GM18907 (cell line): ENCODE data around the gene DGKG.
A peak's percentile ranks its signal among the peaks of the same experiment; 100 is the strongest.

Experiments used
- ATAC-seq: cut with Tn5 transposase; IDR thresholded peaks from one replicate; pipeline ENCODE4 v1.9.1; 2021; ENCODE audit warnings: mild to moderate bottlenecking, moderate library complexity; ENCODE audit not compliant: unreplicated experiment

The DGKG gene

DNA sequence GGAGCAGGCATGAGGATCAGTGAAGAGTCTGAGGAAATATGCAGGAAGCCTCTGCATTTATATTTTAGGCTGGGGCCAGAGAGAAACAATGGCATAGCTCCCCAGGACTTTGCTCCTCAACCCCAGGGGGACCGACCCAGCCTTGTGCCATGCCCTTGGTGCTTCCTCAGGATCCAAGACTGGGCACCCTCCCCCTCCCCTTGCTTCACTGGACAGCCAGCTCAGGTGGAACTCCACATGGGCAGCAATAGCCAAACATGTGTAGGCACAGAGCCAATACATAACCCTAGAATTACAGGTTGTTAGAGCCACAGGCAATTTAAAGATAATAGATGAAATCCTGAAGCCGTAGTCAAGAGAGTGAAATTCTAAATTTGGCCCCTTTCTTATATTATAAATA is 180.1 kb downstream of the DGKG start:
- no peak for ATAC-seq

DNA sequence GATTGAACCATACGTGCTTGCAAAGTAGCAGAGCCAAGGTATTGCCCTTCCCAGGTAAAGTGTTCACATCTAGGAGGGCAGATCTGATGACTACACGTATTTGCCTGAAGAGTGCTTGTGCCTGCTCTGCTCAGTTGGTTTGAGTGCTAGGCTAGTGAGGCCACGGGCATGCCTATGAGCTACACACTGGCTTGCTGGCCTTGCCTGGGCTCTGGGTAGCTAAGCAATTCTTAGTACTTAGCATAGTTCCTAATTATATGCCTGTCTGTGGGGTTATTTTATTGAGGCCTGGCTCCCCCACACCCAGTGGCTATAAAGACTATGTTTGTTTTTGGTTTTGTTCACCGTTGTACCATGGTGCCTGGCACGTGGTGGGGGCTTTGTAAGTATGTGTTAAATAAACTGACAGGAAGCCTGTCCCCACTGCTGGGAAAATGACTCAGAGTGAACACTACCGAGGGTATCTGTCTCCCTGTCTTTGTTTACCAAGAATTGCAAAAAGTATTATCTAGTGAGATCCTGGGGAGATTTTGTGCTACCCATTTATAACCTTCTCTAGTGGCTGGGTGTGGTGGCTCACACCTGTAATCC is 181.0 kb downstream of the DGKG start:
- no peak for ATAC-seq

DNA sequence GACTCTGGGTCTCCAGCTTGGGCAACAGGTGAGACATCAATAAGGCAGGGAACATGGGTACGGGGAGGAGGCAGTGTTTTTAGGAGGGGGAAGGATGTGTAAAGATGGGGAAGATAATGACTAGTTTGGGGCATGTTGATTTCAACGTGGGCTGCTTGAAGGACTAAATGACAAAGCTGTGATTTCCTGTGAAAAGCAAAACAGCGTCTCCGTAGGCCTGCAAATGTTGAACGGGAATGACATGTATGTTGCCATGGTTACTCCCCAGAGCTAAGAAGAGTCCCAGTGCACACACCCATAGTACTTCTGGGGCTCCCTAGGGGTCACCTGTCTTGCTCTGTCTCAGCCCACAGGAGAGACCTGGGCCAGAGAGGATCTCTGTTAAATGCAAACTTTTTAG is 181.9 kb downstream of the DGKG start:
- ATAC-seq = no peak

DNA sequence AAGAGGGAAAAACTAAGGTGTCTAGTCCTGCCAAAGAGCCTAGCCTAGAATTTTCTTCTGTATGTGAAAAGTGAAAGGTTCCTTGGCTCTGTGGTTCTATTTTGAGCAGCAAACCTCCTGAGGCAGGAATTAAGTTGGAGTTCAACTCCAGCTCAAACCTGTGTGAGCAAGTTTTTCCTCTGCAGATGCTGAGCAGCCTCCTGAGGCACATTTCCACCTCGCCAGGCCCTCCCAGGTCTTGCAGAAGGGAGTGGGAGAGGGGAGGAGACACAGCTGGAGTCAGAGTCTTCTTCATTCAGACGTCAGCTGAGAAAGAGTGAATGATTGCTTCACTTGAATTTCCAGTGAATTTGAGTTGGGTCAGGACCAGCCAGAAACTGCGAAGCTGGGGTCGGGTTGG is 183.6 kb downstream of the DGKG start:
- no peak for ATAC-seq

DNA sequence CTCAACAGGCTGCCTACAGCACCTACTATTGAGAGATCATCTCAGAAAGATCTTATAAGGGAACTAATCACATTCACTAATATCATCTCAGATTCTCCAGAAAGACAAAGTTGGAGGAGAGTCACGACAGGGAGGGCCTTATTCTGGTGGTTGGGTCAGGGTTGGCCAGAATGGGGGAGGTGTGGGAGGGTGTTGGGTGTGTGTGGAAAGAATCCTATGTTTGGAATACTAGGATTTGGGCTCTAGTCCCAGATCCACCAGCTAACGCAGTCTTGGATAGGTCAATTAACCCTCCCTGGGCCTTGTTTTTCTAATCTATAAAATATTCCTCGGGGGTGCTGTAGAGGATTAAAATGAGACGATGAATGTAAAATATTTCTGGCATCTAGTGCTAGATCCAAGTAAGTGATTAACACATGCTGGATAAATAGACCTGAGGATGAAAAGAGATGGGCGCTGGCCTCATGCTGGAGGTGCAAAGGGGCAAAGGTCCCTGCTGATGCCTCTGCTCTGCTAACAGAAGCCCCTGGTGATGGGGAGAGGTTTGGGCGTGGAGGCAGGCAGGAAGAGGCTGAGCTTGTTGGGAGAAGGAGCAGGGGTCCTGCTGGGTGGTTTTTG is 185.6 kb downstream of the DGKG start:
- ATAC-seq = no peak

DNA sequence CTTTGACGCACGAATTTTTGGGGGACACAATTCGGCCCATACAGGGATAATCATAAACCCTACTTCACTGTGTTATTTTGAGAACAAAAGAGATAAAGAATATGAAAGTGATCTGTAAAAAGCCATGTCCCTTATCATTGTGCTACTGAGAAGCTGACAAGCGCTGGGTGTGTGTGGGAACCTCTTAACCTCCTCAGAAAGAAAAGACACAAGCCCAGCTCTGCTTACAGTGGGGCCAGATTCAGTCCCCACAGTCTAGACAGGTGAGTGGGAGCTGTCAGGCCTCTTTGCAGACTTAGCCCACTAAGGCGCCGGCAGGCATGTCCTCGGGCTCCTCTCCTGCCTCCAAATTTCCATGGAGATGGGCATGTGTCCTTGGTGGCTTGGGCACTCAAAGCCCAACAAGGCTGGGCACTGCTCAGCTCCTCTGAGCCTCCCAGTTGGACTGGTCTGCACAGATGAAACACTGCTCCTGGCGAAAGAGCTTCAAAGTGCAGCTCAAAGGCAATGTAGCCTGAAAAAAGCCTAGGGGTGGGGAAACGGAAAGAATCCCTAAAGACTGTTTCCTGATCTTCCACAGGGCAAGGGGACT is 188.7 kb downstream of the DGKG start:
- no peak for ATAC-seq

DNA sequence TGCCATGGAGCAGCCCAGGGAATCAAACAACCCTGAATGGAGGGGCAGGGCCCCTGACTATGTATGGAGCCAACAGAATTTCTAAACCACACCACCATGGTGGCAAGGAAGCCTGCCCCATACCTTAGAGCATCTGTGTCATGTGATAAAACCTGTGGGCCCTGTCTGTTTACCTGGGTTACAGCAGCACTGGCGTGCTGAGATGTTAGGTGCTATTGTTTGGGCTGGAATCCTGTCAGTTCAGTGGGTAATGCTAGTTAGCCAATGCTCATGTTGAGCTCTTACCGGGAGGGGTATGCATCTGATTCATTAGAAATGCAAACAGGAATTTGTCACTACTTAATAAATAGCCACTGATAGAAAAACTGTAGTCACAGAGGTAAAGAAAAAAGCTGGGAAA is 189.7 kb downstream of the DGKG start:
- ATAC-seq = no peak

DNA sequence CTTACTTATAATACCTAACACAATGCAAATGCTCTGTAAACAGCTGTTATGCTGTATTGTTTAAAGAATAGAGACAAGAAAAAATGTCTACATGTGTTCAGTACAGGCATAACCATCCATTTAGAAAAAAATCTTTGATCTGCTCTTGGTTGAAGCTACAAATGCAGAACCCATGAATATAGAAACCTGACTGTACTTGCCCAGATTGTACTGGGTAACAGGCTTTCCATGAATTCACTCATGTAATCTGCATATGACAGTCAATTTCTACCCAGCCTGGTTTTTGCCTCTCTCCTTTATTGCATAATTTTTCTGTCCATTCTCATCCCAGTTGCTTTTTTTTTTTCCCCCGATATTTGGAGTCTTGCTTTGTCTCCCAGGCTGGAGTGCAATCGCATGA is 190.5 kb downstream of the DGKG start:
- ATAC-seq = no peak

DNA sequence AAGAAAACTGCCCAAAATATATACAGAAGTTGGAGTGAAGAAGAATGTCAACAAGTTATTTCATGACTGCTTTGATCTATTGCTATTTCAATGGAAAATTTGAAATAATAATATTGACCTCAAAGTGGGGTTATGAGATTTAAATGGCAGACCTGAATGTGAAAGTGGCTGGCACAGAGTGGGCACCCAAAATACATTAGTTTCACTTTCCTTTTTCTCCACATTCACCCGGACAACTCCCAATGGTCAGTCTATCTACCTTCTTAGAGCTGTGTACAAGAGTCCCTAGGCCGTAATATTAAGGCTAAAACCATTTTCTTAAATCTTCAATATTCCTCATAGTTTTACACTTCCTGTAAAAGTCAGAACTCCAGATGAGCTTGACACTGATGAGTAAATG is 191.5 kb downstream of the DGKG start:
- no peak for ATAC-seq

DNA sequence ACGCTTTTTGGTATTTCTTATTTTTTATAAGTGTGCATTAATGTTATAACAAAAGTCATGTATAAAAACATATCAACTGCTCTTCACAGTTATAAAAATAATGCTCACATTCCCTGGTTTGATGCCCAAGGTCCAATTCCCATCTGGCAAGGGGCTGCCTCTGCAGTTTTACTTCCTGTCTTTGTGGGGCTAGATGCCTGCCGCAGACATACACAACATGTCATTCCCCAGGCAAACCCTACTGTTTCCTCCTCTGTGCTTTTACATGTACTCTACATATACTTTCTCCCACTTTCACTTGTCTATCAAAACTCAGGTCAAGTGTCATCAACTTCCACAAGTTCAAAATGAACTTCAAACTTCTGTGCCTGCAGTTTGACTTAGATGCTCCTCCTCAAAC is 192.7 kb downstream of the DGKG start:
- no peak for ATAC-seq

DNA sequence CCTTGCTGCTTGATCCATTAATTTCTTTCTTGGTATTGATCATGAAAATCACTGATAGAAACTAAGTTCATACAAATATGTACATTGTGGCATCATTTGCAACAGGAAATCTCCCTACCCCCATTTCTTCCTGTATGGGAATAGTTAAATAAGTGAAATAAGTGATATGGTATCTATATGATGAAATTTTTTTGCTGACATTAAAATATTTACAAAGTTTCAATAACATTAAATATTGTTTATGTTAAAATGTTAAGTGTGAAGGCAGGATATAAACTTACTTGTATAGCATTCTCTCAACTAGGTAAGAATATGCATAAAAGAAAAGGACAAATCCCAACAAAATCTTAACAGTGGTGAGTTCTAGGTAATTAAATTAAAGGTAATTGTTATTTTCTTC is 193.1 kb downstream of the DGKG start:
- no peak for ATAC-seq

DNA sequence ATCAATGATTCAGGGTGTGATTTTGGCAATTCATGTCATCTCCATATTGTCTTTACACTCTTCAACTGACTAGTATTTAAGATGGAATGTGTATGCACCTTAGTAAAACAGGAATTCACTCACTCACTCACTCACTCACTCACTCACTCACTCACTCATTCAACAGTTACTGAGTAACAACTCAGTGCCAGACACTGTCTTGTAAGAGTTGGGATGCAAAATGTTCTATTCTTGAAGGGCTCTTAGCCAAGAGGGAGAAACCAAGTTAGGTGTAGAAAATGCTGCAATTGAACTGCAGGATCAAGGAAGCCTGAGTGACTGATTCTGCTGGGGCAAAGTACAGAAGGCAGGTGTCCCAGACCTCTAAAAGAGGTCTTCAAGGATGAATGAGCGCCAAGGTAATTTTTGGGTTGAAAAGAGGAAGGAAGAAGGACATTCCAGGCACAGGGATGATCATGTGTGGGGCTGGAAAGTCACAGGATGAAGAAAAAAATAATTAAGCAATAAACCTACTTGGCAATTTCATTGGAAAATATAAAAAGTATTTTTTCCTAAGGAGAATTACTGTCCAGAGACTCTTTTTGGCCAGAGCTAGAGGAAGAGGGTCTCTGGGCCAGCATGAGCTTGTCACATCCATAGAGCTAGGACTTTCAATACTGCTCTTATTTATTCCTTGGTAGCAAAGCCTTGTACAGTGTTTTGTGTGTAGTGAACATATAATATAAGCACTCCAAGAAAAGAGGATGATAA is 194.2 kb downstream of the DGKG start:
- no peak for ATAC-seq

DNA sequence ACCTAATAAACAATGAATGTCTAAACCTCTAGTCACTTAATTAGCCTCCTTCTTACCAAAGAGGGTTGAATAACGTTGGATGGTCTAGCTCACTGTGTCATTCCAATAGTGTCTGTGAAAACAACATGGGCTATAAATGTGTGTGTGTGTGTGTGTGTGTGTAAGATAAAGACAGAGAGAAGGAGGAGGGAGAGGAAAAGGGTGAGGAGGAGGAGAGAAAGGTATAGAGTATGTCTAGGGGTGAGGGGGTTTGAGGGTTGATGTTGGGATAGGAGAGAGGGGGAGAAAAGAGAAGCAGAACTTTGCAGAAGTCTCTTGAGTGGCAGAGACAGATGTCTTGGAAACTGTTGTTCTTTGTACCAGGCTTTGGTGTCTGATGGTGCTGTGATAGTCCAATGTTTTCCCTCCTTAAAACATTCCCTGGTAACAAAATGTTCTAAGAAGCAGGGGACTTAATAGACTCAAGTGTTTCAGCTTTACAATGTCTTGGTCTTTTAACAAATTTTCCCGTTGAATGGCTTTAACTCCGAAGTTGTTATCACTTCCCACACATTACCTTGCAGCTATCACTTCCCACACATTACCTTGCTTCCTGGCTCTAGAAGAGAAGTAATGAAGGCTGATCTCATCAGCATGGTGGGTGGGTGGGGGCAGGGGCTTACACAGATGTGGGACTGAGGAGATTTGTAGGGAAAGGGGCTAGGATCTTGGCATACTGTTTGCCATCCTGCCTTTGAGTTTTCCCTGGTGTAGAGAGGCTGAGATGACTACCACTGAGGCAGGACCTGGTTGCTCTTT is 195.3 kb downstream of the DGKG start:
- ATAC-seq = no peak

DNA sequence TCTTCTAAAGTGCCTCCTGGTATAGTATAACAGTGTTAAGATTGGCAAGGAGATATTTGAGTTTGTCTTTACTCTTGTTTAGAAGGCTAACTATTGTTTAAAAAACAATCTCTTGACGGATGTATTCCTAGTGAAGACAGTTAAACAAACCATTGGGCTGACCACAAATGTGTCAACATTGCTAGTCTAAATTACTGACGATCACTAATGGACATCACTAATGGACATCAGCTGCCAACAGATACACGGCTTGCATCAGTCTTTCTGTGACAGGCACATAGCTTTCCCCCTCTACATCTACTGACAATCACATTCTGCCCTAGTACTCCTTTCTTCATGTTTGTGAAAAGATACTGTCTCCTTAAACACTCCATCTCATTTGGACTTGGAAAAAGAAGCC is 196.0 kb downstream of the DGKG start:
- ATAC-seq = no peak

DNA sequence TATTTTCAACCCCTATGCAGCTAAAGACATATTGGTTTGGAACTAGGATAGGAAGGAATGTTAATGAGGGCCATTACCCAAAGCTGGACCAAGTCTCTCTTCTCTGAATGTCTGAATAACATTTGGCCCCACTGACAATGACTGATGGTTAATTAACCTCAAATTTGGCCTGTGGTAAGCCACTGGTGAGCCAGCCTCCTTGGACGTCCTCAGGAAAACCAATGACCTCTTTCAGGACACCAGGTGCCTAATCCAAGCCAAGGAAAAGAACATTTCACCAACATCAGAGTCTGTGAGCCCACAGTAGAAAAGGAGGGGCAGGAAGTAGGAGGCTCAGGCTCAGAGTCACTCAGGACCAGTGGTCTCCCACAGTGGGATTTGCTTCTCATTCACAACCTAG is 196.7 kb downstream of the DGKG start:
- ATAC-seq = no peak

DNA sequence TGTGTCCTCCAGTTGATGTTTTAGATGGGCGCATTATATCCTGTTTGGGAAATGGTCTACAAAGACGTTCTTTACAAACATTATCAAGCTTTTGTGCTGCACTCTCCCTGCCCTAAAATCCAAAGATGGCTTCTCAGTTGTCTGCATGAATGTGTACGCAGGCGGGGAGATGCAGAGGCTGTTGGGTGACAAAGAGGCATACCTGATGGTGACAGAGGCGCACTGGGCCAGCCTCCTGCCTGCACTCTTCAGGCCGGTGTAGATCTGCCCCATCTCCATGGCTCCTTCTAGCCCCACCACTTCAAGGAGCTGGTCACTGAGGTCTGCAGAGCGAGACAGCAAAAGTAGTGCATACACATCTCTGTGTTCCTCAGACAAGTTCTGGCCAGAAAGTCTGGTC is 197.3 kb downstream of the DGKG start:
- ATAC-seq = no peak

DNA sequence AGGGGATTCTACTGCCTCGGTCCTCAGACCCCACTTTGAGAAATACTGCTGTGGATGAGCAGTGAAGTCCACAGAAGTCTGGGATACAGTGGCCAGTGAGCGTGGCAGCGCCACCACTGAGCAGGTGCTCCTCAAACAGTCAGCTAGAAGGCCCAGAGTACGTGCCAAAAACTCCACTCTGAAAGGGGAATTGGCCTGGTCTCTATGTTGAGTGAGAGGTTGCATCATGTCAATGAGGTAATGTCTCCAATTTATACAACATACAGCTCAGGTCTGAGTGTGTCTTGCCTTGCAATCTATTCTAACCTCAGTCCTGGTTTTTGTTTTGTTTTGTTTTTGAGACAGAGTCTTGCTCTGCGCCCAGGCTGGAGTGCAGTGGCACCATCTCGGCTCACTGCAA is 199.8 kb downstream of the DGKG start:
- no peak for ATAC-seq

DNA sequence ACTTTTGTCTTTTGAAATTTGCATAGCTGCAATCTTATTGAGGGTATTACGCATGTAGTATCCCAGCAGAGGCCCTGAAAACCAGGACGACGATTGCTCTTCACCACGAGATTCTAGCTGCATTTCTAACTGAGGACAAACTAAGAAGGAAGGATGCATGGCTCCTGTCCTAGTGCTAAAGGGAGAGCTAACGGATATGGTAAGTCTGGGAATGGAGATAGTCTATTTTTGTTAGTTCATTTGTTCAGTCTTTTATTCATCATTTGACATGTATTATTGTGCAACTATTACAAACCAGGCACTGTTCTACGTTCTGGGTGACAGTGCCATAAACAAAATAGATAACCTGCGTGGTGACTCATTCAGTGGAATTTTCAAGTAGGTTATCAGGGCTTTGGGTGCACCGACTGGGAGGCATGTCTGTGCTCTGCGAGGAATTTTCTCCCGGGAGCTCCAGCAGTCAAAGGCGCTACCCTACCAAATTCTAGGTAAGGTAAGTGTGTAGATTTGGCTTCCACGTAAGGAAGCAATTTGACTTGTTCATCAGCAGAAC is 201.3 kb downstream of the DGKG start:
- ATAC-seq = no peak

DNA sequence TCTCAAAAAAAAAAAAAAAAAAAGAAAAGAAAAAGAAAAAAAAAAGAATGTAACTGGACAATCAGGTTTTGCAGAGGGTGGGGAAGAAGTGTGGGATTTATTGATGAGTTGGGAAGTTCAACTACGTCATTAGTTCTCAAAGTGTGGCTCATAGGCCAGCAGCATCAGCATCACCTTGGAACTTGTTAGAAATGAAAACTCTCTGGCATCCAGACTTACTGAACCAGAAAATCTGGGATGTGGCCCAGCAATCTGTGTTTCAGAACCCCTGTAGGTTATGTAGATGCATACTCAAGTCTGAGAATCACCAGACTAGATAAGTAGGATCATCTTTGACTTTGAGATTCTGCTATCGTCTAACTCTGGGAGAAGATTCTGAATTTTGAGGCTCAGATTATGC is 207.4 kb downstream of the DGKG start:
- ATAC-seq = no peak

DNA sequence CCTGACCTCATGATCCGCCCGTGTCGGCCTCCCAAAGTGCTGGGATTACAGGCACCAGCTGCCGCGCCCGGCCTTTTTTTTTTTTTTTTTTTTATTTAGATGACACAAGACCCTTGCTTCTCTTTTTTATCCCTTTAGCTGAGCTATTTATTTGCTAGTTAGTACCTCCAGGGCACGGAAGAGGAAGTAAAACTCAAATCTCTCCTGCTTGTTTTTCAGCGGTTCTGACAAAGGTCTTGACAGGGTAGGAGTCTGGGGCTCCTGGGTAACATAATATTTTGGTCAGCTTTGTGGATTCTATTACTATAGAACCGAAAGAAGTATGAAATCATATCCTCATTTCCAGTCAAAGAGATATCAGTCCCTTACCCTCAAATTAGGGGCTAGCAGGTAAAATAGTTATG is 209.1 kb downstream of the DGKG start:
- peak; percentile 89 for ATAC-seq

DNA sequence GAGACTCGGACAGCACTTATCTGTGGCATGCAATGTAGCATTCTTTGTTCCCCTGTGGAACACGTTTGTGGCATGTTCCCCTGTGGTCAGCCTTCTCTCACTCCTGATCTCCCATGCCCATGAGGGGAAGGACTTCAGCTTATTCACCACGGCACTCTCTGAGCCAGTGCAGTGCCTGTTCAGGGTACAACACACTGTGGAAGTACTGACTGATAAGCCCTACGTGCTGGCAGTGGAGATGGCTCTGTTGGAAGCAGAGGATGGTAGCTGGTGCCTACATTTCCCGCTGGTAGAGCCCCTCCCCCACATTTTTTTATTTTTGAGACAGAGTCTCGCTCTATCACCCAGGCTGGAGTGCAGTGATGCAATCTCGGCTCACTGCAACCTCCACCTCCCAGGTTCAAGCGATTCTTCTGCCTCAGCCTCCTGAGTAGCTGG is 209.7 kb downstream of the DGKG start:
- ATAC-seq = peak; percentile 25
